Hepatic stellate cell (primary cell): ENCODE results near the gene NCAPD3.
"Not testable (repeated sequence)": the region's sequence is repeated elsewhere in the genome, so short reads cannot be mapped to it uniquely, and the experiment has no call there.

Experiments used
- DNase-seq: peaks from one replicate; pipeline ENCODE4 v3.0.0; 2011; ENCODE audit warnings: low spot score

NCAPD3 gene

DNA sequence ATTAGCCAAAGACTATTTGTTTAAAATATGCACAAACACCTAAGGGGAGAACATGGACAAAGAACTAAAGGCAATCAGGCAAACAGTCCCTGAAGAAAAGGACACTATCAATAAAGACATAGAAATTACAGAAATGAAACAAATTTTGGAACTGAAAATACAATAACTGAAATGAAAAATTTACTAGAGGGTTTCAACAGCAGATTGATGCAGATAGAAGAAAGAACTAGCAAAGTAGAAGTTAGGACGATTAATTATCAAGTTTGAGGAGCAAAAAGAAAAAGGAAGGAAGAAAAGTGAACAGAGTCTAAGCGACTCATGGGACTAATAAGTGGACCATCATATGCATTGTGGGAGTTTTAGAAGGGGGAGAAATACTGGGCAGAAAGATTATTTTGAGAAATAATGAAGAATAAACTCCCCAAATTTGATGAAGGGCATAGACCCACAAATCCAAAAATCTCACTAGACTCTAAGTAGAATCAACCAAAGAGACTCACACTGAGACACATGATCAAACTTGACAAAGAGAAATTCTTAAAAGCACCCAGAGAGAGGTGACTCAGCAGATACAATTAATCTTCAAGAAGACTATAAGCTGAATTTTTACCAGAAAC is 92.0 kb downstream of the NCAPD3 start:
- no peak for DNase-seq

DNA sequence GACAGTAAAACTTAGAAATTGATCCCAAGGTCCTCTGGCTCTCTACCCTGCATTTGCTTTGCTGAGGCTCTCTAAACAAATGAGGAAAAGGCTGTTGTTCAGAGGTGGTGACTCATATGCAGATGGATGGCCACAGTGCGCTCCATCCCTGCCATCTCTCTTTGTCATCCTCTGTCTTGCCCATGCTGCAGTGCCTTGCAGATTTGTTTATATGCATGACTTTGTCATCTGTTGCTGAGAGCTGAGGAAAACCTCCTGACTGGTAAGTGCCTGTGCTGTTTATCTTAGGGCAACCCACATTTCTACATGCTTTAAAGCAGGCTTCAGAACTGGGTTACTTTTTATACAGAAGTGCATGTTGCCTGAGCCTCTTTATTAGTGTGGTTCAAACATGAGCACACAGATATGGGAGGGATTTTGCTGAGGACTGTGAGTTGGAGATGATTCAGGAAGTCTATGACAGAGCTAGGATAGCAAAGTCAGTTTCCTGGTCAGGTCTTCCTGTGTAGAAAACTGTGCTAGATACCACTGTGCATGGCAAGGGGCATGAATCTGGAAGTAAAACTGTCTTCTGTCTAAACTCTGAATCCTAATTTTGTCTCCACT is 97.4 kb downstream of the NCAPD3 start:
- DNase-seq: peak; percentile 88

DNA sequence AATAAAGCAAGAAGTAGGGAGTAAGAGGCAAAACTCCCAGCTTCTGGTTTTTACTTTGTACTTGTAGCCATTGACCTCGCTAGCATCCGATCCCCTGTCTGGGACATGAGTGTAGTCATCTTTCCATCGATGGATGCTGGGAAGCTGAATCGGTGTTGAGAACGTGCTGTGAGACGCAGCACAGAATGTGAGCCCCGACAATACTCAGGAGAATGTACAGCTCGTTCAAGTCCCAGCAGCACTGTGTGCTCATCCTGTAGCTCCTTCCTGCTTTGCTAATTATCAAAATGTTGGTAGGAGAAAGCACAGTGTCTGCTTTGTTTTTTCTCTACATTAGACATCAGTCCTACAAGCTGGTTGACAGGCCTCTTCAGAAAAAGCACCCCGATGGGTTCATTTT is 98.3 kb downstream of the NCAPD3 start:
- DNase-seq: no peak

DNA sequence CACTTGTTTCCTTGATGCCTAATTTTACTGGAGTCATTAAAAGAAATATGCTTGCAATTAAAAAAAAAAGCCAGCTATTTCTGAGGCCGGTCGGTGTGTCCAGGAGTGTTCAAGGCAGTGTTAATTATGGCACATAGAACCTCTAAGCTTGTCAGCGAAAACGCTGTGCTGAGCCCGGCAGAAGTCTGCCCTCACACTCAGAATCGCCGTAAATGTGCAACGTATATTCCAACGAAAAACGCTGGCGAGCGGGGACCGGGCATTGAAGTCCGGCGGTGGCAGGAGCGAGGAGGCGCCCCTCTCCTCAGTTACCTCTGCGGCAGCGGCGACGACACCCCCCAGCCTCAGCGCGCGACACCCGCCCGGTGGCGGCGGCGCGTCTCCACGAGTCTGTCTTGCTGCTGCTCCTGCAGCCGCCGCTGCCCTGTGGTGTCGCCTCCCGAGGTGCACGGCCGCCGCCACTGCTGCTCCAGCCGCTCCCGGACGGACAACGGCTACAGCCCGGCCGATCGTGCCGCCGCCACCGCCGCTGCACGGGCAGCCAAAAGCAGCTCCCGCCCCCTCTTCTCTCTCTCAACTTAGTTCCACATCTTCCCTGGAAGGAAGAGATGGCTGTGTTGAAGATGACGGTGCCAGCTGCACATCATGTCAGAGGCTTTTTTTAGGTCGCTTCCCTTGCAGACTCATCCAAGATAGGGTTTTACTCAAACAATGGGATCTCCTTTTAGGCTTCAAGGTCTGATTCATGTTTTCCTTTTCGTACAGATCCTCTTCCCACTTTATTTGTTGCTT is 98.9 kb downstream of the NCAPD3 start:
- DNase-seq: peak; percentile 38

DNA sequence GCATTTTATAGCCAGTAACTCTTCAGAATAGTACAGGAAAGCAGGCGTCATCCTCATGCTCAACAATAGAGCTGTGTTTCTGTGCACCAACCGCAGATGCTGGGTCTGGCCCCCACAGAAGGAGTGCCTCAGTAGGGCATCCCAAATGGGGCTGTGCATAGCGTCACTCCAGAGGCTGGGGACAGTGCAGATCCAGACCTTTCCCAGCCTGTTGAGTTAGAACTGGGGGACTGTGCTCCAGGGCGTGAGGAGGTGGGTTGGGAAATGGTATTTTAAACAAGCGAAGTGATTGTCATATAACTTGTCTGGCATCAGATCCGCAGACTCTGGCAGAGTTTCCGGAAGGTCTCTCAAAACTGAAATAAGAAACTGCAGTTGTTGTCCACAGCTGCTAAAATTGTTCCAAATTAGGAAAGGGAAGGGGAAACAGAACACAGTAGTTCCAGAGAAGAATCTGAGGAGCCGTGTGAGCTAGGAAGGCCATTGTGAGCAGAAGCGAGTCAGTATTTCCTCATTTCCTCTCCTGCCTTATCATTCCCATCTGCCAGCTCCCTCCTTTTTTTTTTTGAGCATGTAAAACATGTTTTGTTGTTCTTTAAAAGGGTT is 102.7 kb downstream of the NCAPD3 start:
- DNase-seq: no peak

DNA sequence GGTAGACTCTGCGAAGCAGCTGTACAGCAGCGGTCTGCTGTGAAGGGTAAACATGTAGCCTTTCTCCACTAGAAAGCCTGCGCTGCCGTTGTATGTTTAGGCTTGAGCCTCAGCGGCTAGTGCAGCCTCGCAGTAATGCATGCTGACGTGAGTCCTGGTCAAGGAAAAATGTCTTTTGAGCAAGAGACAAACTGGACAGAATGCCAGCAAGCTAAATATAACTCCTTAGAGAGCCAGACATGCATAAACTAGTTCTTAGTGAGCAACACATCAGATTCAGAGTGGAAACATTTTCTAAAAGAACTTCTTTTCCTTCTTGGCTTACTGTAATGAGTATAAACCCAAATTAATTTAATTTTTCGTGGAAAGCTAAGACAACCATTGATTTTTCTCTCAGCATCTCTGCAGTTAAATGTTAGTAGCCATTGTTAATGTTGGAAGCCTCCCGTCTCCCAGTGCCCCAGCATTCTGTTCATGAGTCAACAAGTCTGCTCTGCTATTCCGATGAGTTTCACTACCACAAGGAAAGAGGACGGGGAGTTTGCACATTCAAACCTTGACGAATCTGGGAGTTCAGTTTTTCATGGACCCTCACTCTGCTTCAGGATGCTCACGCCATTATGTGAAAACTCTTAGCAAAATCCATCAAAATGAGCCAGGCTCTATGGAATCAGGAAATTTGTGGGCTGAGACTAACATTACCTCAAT is 103.5 kb downstream of the NCAPD3 start:
- DNase-seq: peak; percentile 72

DNA sequence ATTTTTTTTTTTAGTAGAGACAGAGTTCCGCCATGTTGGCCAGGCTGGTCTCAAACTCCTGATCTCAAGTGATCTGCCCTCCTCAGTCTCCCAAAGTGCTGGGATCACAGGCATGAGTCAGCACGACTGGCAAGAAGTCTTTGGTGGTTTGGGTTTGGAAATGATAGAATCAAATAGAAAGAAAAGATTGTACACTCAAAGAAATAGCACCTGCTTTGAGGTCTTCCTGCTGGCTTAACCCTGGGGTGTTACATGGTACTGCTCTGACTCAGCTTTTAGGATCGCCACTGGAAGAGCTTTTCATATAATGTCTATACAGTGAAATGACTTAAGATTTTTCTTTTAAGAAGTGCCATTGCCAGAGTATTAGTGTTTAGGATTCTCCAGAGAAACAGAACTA is 104.7 kb downstream of the NCAPD3 start:
- DNase-seq: no peak

DNA sequence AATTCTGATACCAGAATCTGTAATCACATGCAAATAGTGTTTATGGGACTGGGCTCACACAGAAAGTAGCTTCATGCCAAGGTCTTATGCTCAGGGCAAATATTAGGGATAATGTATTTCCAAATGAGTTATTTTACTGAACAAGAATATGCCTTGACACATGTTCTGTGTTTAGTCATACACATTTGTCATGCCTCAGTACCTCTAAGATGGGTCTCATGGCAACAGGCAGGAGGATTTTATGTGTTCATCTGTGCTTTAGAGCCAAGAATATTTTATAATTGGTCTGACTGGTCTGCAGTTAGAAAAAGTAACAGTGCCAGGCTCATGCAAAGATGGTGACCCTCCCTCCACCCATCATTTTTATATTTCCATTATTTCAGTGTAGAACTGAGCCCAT is 105.8 kb downstream of the NCAPD3 start:
- no peak for DNase-seq

DNA sequence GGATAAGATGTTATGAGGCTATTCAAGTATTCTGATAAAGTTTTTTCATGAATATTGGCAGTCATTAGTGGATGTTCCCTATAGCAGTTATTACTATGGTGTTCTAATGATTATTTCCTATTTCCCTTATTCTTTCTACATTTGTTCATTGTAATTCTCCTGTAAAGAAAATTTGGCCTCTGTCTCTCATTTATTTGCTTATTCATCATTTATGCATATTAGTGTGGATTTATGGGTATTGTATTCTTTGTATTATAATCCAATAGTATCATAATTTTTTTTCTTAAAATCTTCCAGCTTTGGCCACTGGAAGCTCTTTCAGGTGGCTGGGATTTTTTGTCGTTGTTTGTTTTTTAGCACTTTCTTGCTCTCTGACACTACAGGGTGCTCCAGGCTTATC is 107.6 kb downstream of the NCAPD3 start:
- DNase-seq: no peak

DNA sequence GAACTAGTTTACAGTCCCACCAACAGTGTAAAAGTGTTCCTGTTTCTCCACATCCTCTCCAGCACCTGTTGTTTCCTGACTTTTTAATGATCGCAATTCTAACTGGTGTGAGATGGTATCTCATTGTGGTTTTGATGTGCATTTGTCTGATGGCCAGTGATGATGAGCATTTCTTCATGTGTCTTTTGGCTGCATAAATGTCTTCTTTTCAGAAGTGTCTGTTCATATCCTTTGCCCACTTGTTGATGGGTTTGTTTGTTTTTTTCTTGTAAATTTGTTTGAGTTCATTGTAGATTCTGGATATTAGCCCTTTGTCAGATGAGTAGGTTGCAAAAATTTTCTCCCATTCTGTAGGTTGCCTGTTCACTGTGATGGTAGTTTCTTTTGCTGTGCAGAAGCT is 110.0 kb downstream of the NCAPD3 start:
- DNase-seq: not testable (repeated sequence)

DNA sequence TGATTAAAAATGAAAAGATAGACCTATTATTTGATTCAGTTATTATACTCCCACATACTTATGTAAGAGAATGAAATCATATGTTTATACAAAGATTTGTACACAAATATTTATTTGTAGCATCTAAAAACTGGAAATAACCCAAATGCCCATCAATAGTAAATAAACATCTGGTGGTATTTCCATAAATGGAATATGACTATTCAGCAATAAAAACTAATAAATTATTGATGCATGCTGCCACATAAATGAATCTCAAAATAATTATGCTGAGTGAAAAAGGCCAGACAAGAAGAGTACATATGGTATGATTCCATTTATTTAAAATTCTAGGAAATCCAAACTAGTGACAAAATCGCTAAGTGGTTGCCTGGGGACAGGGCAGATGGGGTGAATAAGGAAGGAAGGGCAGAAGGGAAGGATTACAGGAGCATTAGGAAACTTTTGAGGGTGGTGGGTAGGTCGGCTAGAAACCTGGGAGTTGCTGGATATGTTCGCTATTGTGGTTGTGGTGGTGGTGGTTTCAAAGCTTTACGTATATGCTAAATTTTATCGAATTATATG is 113.4 kb downstream of the NCAPD3 start:
- no peak for DNase-seq
